Vagina (tissue), 2 donors: Measurements from ENCODE around the gene TXNRD1.

ENCODE experiments used
- CTCF ChIP-seq, 3 experiments: fragments of 450-650 bp in 2 of 3; fragments of 200-600 bp in 1 of 3; sonication (generic) in 1 of 3; IDR thresholded peaks; one replicate each; pipeline ENCODE4 v1.5.1; 2017 to 2019; ENCODE audit warnings: antibody characterized with exemption in 3 of 3, mild to moderate bottlenecking in 2 of 3, moderate library complexity in 2 of 3
- POLR2A ChIP-seq, 2 donors: fragments of 450-650 bp; IDR thresholded peaks; one replicate each; pipeline ENCODE4 v1.6.1; 2017; ENCODE audit warnings: antibody characterized with exemption in 2 of 2, mild to moderate bottlenecking in 2 of 2, moderate library complexity in 2 of 2
- POLR2AphosphoS5 ChIP-seq, 2 donors: sonication (generic); formaldehyde crosslinking; IDR thresholded peaks; one replicate each; pipeline ENCODE4 v1.9.0; 2017; ENCODE audit warnings: antibody characterized with exemption in 2 of 2, mild to moderate bottlenecking in 2 of 2, low read depth in 1 of 2; ENCODE audit not compliant: insufficient read depth in 1 of 2

- TF ChIP-seq CTCF (IDR thresholded peaks at IDR 0.05) = no peak
- TF ChIP-seq POLR2A (IDR thresholded peaks at IDR 0.05) = no peak
- no peak for TF ChIP-seq POLR2AphosphoS5 (IDR thresholded peaks at IDR 0.05; ENCODE audit: insufficient read depth in 1 of 2, low read depth in 1 of 2)
Measured at GRCh38 chr12:104292872-104293794, 77.6 kb downstream of the TXNRD1 start.
